DOHH2 (cell line): ENCODE measurements around the gene ZNF605.

Source experiments
- H3F3A ChIP-seq: fragments of 200-600 bp; sonication (generic), shearing (Covaris generic); 2 replicates; pipeline ENCODE4 v1.6.0; 2016; ENCODE audit warnings: antibody characterized with exemption, mild to moderate bottlenecking; ENCODE audit not compliant: control insufficient read depth, insufficient read depth
- H3K27ac ChIP-seq: fragments of 200-600 bp; sonication (generic); 2 replicates; pipeline ENCODE4 v1.5.1; 2014; ENCODE audit warnings: low read depth, mild to moderate bottlenecking, low read length, moderate library complexity
- H3K27me3 ChIP-seq: fragments of 200-600 bp; sonication (generic); 2 replicates; pipeline ENCODE4 v1.6.1; 2014; ENCODE audit warnings: mild to moderate bottlenecking, low read length, mixed read lengths; ENCODE audit not compliant: control insufficient read depth
- H3K36me3 ChIP-seq: fragments of 200-600 bp; sonication (generic); 2 replicates; pipeline ENCODE4 v1.6.1; 2014; ENCODE audit warnings: mild to moderate bottlenecking, low read length, moderate library complexity, mixed read lengths; ENCODE audit not compliant: control insufficient read depth
- H3K4me1 ChIP-seq: fragments of 200-600 bp; sonication (generic); 2 replicates; pipeline ENCODE4 v1.6.1; 2014; ENCODE audit warnings: mild to moderate bottlenecking, low read length, mixed read lengths; ENCODE audit not compliant: control insufficient read depth
- H3K4me2 ChIP-seq: fragments of 200-600 bp; sonication (generic); 2 replicates; pipeline ENCODE4 v1.6.0; 2014; ENCODE audit warnings: mild to moderate bottlenecking, low read length, moderate library complexity
- H3K4me3 ChIP-seq: fragments of 200-600 bp; sonication (generic); 2 replicates; pipeline ENCODE4 v1.5.1; 2014; ENCODE audit warnings: mild to moderate bottlenecking, low read length, mixed read lengths
- H3K79me2 ChIP-seq: fragments of 200-600 bp; sonication (generic); 2 replicates; pipeline ENCODE4 v1.6.1; 2014; ENCODE audit warnings: mild to moderate bottlenecking, low read length, mixed read lengths; ENCODE audit not compliant: control insufficient read depth
- H3K9me2 ChIP-seq: fragments of 200-600 bp; sonication (generic); replicated peaks from 2 replicates; pipeline ENCODE4 v1.6.1; 2014; ENCODE audit warnings: mild to moderate bottlenecking, low read length, mixed read lengths; ENCODE audit not compliant: control insufficient read depth
- H3K9me3 ChIP-seq: fragments of 200-600 bp; sonication (generic); 2 replicates; pipeline ENCODE4 v1.6.1; 2014; ENCODE audit warnings: antibody characterized with exemption, low read length, mixed read lengths; ENCODE audit not compliant: control insufficient read depth, insufficient read depth
- H4K20me1 ChIP-seq: fragments of 200-600 bp; sonication (generic); 2 replicates; pipeline ENCODE4 v1.6.0; 2014; ENCODE audit warnings: low read depth, mild to moderate bottlenecking, antibody characterized with exemption, low read length, moderate library complexity; ENCODE audit not compliant: control insufficient read depth, insufficient read depth
- EZH2phosphoT487 ChIP-seq: fragments of 200-600 bp; sonication (generic); IDR thresholded peaks from 2 replicates; pipeline ENCODE4 v1.6.1; 2017; ENCODE audit warnings: borderline replicate concordance, mild to moderate bottlenecking, antibody characterized with exemption, low read length, moderate library complexity, mixed read lengths
- TF ChIP-seq, protein P1 (sequence below): fragments of 200-600 bp; sonication (generic); IDR thresholded peaks from one replicate; pipeline ENCODE4 v1.5.1; 2014; ENCODE audit warnings: antibody characterized with exemption, mild to moderate bottlenecking, low read depth, low read length; ENCODE audit not compliant: poor library complexity, severe bottlenecking

The ZNF605 gene

DNA sequence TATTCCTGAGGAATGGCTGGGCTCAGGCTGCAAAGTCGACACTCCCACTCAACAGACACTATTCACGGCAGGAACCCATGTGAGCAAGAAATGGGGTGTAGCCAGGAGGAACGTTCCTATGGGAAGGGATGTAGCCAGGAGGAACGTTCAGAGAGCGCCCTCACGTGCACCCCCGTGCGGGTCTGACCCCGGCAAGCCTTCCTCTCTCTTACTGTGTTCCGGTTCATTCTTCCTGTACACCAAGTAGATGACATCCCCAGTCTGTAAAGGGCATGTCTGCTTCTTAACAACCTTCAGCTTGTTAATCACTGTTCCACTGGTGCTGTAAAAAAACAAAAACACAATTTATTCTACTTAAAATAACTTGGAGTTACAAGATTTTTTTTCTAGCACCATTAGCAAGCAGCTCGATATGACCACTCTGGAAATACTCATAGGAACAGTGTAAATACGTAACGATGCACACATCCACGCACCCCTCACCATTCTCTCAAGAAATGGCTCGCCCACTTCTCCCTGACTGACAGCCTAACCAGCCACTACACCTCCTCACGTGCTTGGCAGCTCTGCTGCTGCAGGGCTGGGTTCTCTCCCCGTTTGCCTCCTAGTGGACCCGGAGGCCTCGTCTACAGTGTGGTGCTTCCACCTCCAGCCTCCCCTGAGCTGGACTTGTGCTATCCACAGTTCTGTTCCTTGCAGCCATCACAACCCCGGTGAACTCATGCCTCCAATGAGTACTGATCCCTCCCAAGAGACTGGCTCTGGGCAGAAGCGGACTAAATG is 83.8 kb downstream of the ZNF605 start:
- H3K27me3 ChIP-seq = no peaks in the 10 kb centered on the region
- H3K4me2 ChIP-seq = no peak overlapping the region
- H3K9me2 ChIP-seq = no peaks in the 10 kb centered on the region
- H3K9me3 ChIP-seq = no peaks in the 10 kb centered on the region
- no peaks in the 10 kb centered on the region for H3K4me1 ChIP-seq
- H3K4me3 ChIP-seq = no peak overlapping the region
- H4K20me1 ChIP-seq = no peaks in the 10 kb centered on the region
- peaks cover 4% of the 10 kb centered on the region; the same call in 1 of the 2 replicates for H3F3A ChIP-seq
- TF ChIP-seq, protein P1, sequence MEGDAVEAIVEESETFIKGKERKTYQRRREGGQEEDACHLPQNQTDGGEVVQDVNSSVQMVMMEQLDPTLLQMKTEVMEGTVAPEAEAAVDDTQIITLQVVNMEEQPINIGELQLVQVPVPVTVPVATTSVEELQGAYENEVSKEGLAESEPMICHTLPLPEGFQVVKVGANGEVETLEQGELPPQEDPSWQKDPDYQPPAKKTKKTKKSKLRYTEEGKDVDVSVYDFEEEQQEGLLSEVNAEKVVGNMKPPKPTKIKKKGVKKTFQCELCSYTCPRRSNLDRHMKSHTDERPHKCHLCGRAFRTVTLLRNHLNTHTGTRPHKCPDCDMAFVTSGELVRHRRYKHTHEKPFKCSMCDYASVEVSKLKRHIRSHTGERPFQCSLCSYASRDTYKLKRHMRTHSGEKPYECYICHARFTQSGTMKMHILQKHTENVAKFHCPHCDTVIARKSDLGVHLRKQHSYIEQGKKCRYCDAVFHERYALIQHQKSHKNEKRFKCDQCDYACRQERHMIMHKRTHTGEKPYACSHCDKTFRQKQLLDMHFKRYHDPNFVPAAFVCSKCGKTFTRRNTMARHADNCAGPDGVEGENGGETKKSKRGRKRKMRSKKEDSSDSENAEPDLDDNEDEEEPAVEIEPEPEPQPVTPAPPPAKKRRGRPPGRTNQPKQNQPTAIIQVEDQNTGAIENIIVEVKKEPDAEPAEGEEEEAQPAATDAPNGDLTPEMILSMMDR = no peak
- TF ChIP-seq EZH2phosphoT487 = no peak
- no peaks in the 10 kb centered on the region for H3K79me2 ChIP-seq
- no peak overlapping the region for H3K27ac ChIP-seq
- H3K36me3 ChIP-seq = peaks cover 57% of the 10 kb centered on the region

DNA sequence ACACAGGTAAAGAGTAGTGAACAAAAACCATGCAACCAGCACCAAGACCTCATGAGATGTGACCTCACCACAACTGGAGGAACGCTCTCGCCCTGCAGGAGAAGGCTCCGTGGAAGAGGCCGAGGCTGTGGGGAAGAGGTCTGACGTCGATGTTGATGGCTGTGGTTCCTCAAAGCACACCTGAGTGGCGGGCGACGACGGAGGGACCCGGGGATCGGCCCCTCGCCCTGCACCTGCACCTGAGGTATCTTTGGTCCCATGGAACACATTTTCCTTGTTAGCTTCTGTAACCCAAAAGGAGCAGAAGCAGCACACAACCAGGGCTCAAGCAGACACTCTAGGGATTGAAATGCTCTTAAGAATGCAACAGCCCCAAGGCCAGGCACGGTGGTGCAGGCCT is 86.6 kb downstream of the ZNF605 start:
- Histone ChIP-seq H3K9me2 (no peaks in the 10 kb centered on the region), H3K4me3 (no peak overlapping the region), H3K36me3 (peaks cover 55% of the 10 kb centered on the region), H3K9me3 (no peaks in the 10 kb centered on the region), H3K27me3 (no peaks in the 10 kb centered on the region), H3K27ac (no peak overlapping the region), H3K4me1 (no peaks in the 10 kb centered on the region), H3F3A (no peaks in the 10 kb centered on the region), H3K4me2 (no peak overlapping the region), H3K79me2 (peaks cover 2% of the 10 kb centered on the region; the same call in 1 of the 2 replicates), H4K20me1 (no peaks in the 10 kb centered on the region)
- no peak for TF ChIP-seq EZH2phosphoT487
- TF ChIP-seq, protein P1 = no peak
